ENCODE measurements around the gene NCOA5.
A peak's percentile ranks its signal among the peaks of the same experiment; 100 is the strongest.
"Not testable (repeated sequence)": the region's sequence is repeated elsewhere in the genome, so short reads cannot be mapped to it uniquely, and the experiment has no call there.

The NCOA5 gene

GRCh38 chr20:46093531-46093930 lies 3.8 kb upstream of the NCOA5 start:
- no peaks in the 10 kb centered on the region for H3K36me3 ChIP-seq (ENCODE audit: control insufficient read depth in 2 of 2, insufficient read depth in 2 of 2, low read length in 2 of 2)
- H3K4me1 ChIP-seq (ENCODE audit: control insufficient read depth in 2 of 2, insufficient read depth in 2 of 2, low read length in 2 of 2) = peaks cover 6 to 9% of the 10 kb centered on the region in 2 donors
- no peaks in the 10 kb centered on the region for H3K27me3 ChIP-seq (ENCODE audit: control insufficient read depth in 2 of 2, insufficient read depth in 2 of 2, low read length in 2 of 2)
- no peak overlapping the region for H3K9ac ChIP-seq (ENCODE audit: low read depth in 1 of 2, low read length in 2 of 2)
- H3K9me3 ChIP-seq (ENCODE audit: control insufficient read depth in 2 of 2, low read length in 2 of 2) = no peaks in the 10 kb centered on the region
- H3K27ac ChIP-seq (ENCODE audit: low read depth in 2 of 2, low read length in 2 of 2) = no peak overlapping the region
- H3K4me3 ChIP-seq (ENCODE audit: low read length in 2 of 2) = no peak overlapping the region

GRCh38 chr20:46091622-46092535 lies 2.1 kb upstream of the NCOA5 start:
- H3K27me3 ChIP-seq (ENCODE audit: control insufficient read depth in 2 of 2, insufficient read depth in 2 of 2, low read length in 2 of 2); H3K36me3 ChIP-seq (ENCODE audit: control insufficient read depth in 2 of 2, insufficient read depth in 2 of 2, low read length in 2 of 2); H3K27ac ChIP-seq (ENCODE audit: low read depth in 2 of 2, low read length in 2 of 2); H3K9ac ChIP-seq (ENCODE audit: low read depth in 1 of 2, low read length in 2 of 2); H3K9me3 ChIP-seq (ENCODE audit: control insufficient read depth in 2 of 2, low read length in 2 of 2); H3K4me3 ChIP-seq (ENCODE audit: low read length in 2 of 2): not testable (repeated sequence)
- peaks cover 16 to 20% of the 10 kb centered on the region in 2 donors for H3K4me1 ChIP-seq (ENCODE audit: control insufficient read depth in 2 of 2, insufficient read depth in 2 of 2, low read length in 2 of 2)

- Histone ChIP-seq H3K27ac (ENCODE audit: low read depth in 2 of 2, low read length in 2 of 2) (peak overlapping the region; percentile 98 to 99), H3K4me1 (ENCODE audit: control insufficient read depth in 2 of 2, insufficient read depth in 2 of 2, low read length in 2 of 2) (peaks cover 38 to 39% of the 10 kb centered on the region in 2 donors), H3K9me3 (ENCODE audit: control insufficient read depth in 2 of 2, low read length in 2 of 2) (no peaks in the 10 kb centered on the region), H3K4me3 (ENCODE audit: low read length in 2 of 2) (peak overlapping the region; percentile 83 to 91), H3K27me3 (ENCODE audit: control insufficient read depth in 2 of 2, insufficient read depth in 2 of 2, low read length in 2 of 2) (no peaks in the 10 kb centered on the region), H3K36me3 (ENCODE audit: control insufficient read depth in 2 of 2, insufficient read depth in 2 of 2, low read length in 2 of 2) (no peaks in the 10 kb centered on the region), H3K9ac (ENCODE audit: low read depth in 1 of 2, low read length in 2 of 2) (peak overlapping the region; percentile 86 to 98)
These were observed 670 bp downstream of the NCOA5 start for GRCh38 chr20:46089167-46089416.

- Histone ChIP-seq H3K9me3 (ENCODE audit: control insufficient read depth in 2 of 2, low read length in 2 of 2) (no peaks in the 10 kb centered on the region), H3K9ac (ENCODE audit: low read depth in 1 of 2, low read length in 2 of 2) (peak overlapping the region; percentile 86 to 98), H3K27ac (ENCODE audit: low read depth in 2 of 2, low read length in 2 of 2) (peak overlapping the region; percentile 98 to 99), H3K36me3 (ENCODE audit: control insufficient read depth in 2 of 2, insufficient read depth in 2 of 2, low read length in 2 of 2) (no peaks in the 10 kb centered on the region), H3K4me3 (ENCODE audit: low read length in 2 of 2) (peak overlapping the region; percentile 83 to 91), H3K4me1 (ENCODE audit: control insufficient read depth in 2 of 2, insufficient read depth in 2 of 2, low read length in 2 of 2) (peaks cover 38 to 39% of the 10 kb centered on the region in 2 donors), H3K27me3 (ENCODE audit: control insufficient read depth in 2 of 2, insufficient read depth in 2 of 2, low read length in 2 of 2) (no peaks in the 10 kb centered on the region)
These were observed 1.2 kb downstream of the NCOA5 start for GRCh38 chr20:46088409-46089166.

GRCh38 chr20:46087161-46087560 lies 2.6 kb downstream of the NCOA5 start:
- Histone ChIP-seq H3K4me1 (ENCODE audit: control insufficient read depth in 2 of 2, insufficient read depth in 2 of 2, low read length in 2 of 2) (peaks cover 38 to 39% of the 10 kb centered on the region in 2 donors), H3K4me3 (ENCODE audit: low read length in 2 of 2) (no peak overlapping the region), H3K27me3 (ENCODE audit: control insufficient read depth in 2 of 2, insufficient read depth in 2 of 2, low read length in 2 of 2) (no peaks in the 10 kb centered on the region), H3K9me3 (ENCODE audit: control insufficient read depth in 2 of 2, low read length in 2 of 2) (no peaks in the 10 kb centered on the region), H3K36me3 (ENCODE audit: control insufficient read depth in 2 of 2, insufficient read depth in 2 of 2, low read length in 2 of 2) (no peaks in the 10 kb centered on the region), H3K9ac (ENCODE audit: low read depth in 1 of 2, low read length in 2 of 2) (no peak overlapping the region), H3K27ac (ENCODE audit: low read depth in 2 of 2, low read length in 2 of 2) (no peak overlapping the region)

- Histone ChIP-seq H3K4me3 (ENCODE audit: low read length in 2 of 2) (peak overlapping the region in 1 of 2 donors; percentile 13), H3K36me3 (ENCODE audit: control insufficient read depth in 2 of 2, insufficient read depth in 2 of 2, low read length in 2 of 2) (no peaks in the 10 kb centered on the region), H3K27me3 (ENCODE audit: control insufficient read depth in 2 of 2, insufficient read depth in 2 of 2, low read length in 2 of 2) (no peaks in the 10 kb centered on the region), H3K4me1 (ENCODE audit: control insufficient read depth in 2 of 2, insufficient read depth in 2 of 2, low read length in 2 of 2) (peaks cover 36 to 38% of the 10 kb centered on the region in 2 donors), H3K9ac (ENCODE audit: low read depth in 1 of 2, low read length in 2 of 2) (no peak overlapping the region), H3K27ac (ENCODE audit: low read depth in 2 of 2, low read length in 2 of 2) (peak overlapping the region; percentile 8 to 17), H3K9me3 (ENCODE audit: control insufficient read depth in 2 of 2, low read length in 2 of 2) (no peaks in the 10 kb centered on the region)
These were observed 4.4 kb downstream of the NCOA5 start for GRCh38 chr20:46085179-46085851.

- Histone ChIP-seq H3K36me3 (ENCODE audit: control insufficient read depth in 2 of 2, insufficient read depth in 2 of 2, low read length in 2 of 2) (no peaks in the 10 kb centered on the region), H3K9me3 (ENCODE audit: control insufficient read depth in 2 of 2, low read length in 2 of 2) (no peaks in the 10 kb centered on the region), H3K27ac (ENCODE audit: low read depth in 2 of 2, low read length in 2 of 2) (no peak overlapping the region), H3K27me3 (ENCODE audit: control insufficient read depth in 2 of 2, insufficient read depth in 2 of 2, low read length in 2 of 2) (no peaks in the 10 kb centered on the region), H3K4me3 (ENCODE audit: low read length in 2 of 2) (no peak overlapping the region), H3K9ac (ENCODE audit: low read depth in 1 of 2, low read length in 2 of 2) (no peak overlapping the region), H3K4me1 (ENCODE audit: control insufficient read depth in 2 of 2, insufficient read depth in 2 of 2, low read length in 2 of 2) (peaks cover 32 to 34% of the 10 kb centered on the region in 2 donors)
These were observed 5.0 kb downstream of the NCOA5 start for GRCh38 chr20:46084805-46085178.

- Histone ChIP-seq H3K27ac (ENCODE audit: low read depth in 2 of 2, low read length in 2 of 2) (no peak overlapping the region), H3K36me3 (ENCODE audit: control insufficient read depth in 2 of 2, insufficient read depth in 2 of 2, low read length in 2 of 2) (peaks cover 9 to 11% of the 10 kb centered on the region in 2 donors), H3K9me3 (ENCODE audit: control insufficient read depth in 2 of 2, low read length in 2 of 2) (no peaks in the 10 kb centered on the region), H3K4me3 (ENCODE audit: low read length in 2 of 2) (no peak overlapping the region), H3K4me1 (ENCODE audit: control insufficient read depth in 2 of 2, insufficient read depth in 2 of 2, low read length in 2 of 2) (peaks cover 31 to 32% of the 10 kb centered on the region in 2 donors), H3K27me3 (ENCODE audit: control insufficient read depth in 2 of 2, insufficient read depth in 2 of 2, low read length in 2 of 2) (no peaks in the 10 kb centered on the region), H3K9ac (ENCODE audit: low read depth in 1 of 2, low read length in 2 of 2) (no peak overlapping the region)
These were observed 6.2 kb downstream of the NCOA5 start for GRCh38 chr20:46083531-46084061.

- Histone ChIP-seq H3K4me3 (ENCODE audit: low read length in 2 of 2) (no peak overlapping the region), H3K9me3 (ENCODE audit: control insufficient read depth in 2 of 2, low read length in 2 of 2) (no peaks in the 10 kb centered on the region), H3K27ac (ENCODE audit: low read depth in 2 of 2, low read length in 2 of 2) (no peak overlapping the region), H3K27me3 (ENCODE audit: control insufficient read depth in 2 of 2, insufficient read depth in 2 of 2, low read length in 2 of 2) (no peaks in the 10 kb centered on the region), H3K4me1 (ENCODE audit: control insufficient read depth in 2 of 2, insufficient read depth in 2 of 2, low read length in 2 of 2) (peaks cover 26 to 27% of the 10 kb centered on the region in 2 donors), H3K9ac (ENCODE audit: low read depth in 1 of 2, low read length in 2 of 2) (no peak overlapping the region), H3K36me3 (ENCODE audit: control insufficient read depth in 2 of 2, insufficient read depth in 2 of 2, low read length in 2 of 2) (peaks cover 13 to 16% of the 10 kb centered on the region in 2 donors)
These were observed 6.7 kb downstream of the NCOA5 start for GRCh38 chr20:46083101-46083500.

Measured in mucosa of rectum (tissue), 2 donors.